Gastrocnemius medialis (tissue), 4 donors: ENCODE data around the gene ACIN1.

ENCODE experiments used
- CTCF ChIP-seq, 5 experiments: fragments of 450-650 bp in 3 of 5; fragments of 200-600 bp in 2 of 5; sonication (generic) in 2 of 5; IDR thresholded peaks in 4 of 5; conservative IDR thresholded peaks in 1 of 5; 1 replicate in 4 of 5; 2 replicates in 1 of 5; pipeline ENCODE4 v1.5.1; 2016 to 2019; ENCODE audit warnings: antibody characterized with exemption in 5 of 5, mild to moderate bottlenecking in 3 of 5, moderate library complexity in 3 of 5
- POLR2A ChIP-seq, 2 donors: fragments of 450-650 bp; IDR thresholded peaks; one replicate each; pipeline ENCODE4 v1.6.1; 2017; ENCODE audit warnings: antibody characterized with exemption in 2 of 2, mild to moderate bottlenecking in 2 of 2, moderate library complexity in 2 of 2

GRCh38 chr14:23055147-23055550 lies 39.8 kb downstream of the ACIN1 start:
- TF ChIP-seq CTCF (IDR thresholded peaks at IDR 0.05 in 4 of 5, conservative IDR thresholded peaks at IDR 0.05 in 1 of 5) = no peak
- TF ChIP-seq POLR2A (IDR thresholded peaks at IDR 0.05) = no peak
